Dedifferentiated amniotic fluid mesenchymal stem cell (primary cell): Measurements from ENCODE around the gene CCDC182.

Experiments used
- DNase-seq: peaks from one replicate; pipeline ENCODE4 v3.0.0-alpha.2; 2016; ENCODE audit errors: extremely low spot score

Gene CCDC182

DNA sequence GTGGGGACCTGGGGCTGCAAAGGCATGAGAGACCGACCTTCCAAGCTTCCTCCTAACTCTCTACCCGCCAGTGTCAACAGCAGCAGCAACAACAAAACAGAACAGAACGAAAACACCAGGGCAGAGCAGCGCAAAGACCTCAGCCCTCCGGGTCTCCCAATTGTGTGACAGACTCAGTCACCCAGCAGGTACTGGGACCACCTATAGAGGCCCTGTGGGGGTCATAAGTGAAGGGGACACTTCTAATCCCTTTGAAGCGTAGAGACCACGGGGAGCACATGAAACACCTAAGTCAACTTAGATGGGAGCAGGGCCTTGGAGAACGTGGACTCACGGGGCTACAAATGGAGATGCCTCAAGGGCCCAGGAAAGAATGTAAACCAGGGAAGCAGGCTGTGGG, 12.6 kb upstream of the CCDC182 start:
- DNase-seq, result no peak

DNA sequence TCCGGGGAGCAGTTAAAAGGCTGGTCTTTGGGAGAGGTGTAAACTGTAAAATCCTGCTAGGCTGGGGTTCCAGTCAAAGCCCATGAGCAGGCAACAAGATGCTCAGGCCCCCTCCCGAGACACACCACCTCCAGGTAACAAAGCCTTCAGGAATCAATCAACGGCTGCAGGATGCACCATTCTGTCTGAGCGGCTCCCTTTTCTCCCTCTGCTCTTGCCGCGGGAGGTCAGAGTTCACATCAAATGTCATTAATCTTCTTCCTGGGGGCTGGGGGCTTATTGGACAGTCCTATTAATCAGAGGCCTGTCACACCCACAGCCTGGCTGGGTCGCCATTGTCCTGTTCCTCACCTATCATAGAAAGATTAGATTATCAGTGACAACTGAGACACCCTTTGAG, 11.9 kb upstream of the CCDC182 start:
- DNase-seq, result no peak

DNA sequence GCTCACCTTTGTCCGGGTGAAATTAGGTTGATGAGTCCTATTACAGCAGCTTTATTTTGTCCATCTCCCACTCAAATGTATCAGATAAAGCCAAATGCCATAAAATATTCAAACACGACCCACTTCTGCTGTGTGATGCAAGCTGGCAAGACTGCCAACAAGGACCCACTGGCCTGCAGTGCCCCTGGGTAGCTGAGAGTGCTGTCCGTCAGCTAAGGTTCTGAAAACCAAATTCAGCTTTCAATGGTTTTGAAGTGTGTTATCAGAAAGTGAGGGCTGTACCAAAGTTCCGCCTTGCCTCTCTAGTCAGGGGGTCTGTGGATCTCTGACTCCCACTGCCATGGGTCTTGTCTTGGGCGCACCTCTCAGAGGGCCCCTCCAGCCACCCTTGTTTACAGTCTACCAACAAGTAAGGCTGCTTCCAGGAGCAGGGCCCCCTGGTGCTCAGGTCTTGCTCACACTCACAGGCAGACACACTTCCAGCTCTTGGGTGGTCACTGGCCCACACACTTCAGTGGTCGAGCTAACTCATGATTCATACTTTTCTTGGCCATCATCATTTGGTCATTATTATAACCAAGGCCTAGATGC, 10.5 kb upstream of the CCDC182 start:
- no peak for DNase-seq

DNA sequence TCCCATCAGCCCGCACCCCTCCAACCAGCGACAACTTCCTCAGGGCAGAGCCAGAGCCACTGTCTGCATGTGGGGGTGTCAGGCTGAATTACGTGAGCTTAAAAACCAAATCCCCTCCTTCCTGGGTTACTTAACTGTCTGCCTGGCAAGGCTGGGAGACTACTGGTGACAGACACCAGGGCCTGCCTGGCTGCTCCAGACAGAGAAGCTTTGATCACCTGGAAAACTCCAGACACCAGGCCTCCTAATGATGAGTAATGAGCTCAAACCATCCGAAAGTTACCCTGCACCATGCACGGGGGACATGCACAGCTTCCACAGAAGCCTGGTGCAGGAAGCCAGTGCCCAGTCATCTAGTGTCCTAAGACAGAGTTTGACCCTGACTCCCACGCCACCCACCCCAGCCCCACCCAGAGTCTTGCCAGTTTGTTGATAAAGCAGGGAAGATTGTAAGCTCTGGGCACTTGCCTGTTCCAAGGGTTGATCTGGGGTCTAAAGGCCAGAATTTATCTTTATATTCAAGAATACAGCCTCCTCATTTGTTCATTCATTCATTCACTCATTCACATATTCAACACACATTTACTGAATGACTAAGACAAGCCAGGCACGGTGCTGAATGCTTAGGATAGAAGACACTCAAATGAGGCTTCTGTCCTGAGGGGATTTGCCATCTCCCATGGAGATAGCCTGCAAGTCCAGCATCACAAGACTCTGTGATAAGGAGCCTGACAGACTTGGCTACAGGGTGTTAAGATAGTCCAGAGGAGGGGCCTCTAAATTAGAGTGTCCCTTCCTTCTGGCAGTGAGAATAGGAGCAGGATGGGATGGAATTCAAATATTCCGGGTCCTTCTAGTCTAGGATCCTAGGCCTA, 7.2 kb upstream of the CCDC182 start:
- DNase-seq, result no peak

GRCh38 chr17:57751348-57751971, 6.4 kb upstream of the CCDC182 start:
- no peak for DNase-seq

- no peak for DNase-seq
Measured at GRCh38 chr17:57750895-57751294, 5.8 kb upstream of the CCDC182 start.

DNA sequence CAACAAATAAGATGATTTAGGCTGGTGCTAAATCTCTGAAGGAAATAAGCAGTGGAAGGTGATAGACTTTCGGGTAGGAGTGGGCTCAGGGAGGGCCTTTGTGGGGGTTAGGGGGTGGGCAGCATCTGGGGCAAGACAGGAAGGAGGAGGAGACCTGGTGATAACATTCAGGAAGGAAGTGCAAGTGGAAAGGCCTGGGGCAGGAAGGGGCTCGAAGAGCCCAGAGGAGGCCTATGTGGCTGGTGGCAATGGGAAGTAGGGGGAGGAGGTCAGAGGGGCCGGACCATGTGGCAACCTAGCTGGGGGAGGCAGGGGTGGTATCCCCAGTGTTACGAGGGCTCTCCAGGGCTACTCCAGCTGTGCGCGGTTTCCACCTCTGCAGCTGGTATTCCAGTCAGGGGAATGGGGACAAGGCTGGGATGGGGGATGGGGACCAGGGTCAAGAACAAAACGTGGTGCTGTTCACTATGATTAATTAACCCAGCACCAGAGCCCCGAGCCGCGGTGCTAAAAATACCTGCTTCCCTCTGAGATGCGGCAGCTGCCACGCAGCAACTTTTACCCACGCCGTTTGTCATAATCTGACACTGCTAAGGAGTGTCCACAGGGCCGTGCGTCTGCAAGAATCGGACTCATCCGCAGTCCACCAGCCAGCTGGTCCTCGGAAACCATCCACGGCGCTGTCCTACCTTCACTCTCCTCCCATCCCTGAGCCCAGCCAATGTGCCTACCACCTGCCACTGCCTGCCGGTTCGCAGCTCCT, 5.2 kb upstream of the CCDC182 start:
- DNase-seq, result no peak

DNA sequence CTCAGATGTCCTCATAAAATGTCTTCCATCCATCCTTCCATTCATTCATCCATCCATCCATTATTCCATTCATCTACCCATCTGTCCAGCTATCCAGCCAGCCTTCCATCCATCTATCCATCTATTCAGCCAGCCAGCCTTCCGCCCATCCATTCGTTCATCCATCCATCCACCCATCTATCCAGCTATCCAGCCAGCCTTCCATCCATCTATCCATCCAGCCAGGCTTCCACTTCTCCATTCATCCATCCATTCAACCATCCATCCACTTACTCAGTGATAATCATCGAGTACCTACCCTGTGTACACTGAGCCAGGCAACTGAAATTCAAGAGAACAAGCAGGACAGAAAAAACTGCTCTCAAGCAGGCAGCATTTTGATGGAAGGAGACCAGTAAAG, 4.6 kb upstream of the CCDC182 start:
- no peak for DNase-seq

DNA sequence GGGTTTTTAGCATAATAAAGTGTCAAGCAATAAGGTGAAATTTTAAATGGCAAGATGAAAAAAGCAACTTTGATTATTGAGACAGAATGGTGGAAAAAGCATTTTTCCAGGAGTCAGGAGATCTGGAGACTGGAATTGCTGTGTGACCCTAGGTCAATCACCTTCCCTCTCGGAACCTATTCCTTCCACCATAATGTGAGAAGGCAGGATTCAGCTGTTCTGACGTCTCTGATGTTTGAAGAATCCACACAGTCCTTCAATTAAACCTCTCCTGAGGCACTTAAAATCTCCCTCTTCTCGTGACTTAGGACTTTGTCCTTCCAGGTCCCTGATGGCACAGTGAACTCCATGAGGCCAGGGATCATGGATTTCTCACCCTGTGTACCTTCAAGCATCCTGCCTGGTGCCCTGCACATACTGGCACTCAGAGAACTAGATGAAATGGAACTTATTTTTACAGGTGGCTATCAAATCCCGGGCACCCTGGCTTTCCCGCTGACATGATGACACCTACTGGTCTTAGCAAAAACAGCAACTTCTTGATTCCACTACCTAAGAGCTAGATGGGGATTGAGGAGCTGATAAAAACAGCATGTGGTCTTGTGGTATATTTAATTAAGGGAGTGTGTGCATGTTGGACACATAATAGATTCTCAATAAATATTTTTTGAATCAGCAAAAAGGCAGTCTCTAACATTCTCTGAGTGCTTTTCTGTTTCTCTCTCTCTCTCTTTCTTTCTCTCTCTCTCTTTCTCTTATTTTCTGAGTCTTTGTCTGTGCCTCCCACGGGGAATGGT, 2.3 kb upstream of the CCDC182 start:
- peak; percentile 55 for DNase-seq

DNA sequence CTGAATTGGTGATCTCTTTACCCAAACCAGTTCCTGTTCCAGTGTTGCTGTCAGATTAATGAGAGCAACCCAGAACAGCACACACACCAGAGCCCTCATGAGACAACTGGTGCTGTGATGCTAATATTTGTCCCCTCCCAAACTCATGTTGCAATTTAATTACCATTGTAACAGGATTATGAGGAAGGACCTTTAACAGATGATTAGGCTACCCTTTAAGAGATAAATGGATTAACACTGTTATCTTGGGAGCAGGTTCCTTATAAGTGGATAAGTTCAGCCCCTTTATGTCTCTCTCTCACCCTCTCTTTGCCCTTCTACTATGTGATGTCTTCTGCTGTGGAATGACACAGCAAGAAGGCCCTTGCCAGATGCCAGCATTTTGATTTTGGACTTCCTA, 1.1 kb upstream of the CCDC182 start:
- DNase-seq, result no peak

DNA sequence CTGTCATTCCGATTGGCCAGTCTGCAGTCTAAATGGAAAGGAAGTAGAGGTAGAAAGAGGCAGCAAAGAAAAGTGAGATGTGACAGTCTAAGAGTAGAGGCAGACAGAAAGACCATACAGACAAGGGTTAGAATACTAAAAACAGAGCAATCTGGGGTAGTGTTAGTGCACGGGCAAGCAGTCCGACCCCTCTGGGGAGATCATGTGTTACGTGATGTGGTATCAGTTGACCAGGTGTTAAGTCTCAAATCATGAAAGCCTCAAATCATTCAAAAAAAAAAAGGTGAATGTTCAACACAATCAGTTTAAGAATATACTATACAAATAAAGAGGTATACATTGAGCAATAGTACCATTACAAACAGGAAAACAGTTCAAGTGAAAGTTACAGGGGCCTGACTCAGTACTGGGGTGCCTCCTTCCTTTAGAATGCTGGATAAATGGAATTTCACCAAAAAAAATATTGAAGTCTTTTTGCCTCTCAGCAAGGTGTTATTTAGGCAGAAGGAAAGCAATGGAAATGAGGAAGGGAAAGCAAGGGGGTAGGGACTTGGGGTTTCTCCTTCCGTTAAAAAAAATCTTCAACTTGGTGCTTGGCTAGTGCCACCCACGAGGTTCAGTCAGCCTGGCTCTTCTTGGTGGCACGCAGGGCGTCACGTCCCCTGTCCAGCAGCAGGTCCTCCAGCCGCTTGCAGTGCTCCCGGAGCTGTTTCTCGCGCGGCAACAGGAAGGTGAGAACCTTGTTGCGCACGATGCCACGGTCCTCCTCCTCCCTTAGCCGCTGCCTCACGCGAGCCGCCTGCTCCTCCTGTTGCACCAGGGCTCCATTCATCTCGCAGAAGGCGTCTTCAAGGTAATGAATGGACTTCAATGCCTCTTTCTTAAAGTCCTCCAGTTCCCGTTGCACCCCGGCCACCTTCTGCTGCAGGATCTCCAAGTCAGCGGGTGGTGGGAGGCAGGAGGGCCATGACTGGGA, 616 bp downstream of the CCDC182 start:
- DNase-seq, result no peak

DNA sequence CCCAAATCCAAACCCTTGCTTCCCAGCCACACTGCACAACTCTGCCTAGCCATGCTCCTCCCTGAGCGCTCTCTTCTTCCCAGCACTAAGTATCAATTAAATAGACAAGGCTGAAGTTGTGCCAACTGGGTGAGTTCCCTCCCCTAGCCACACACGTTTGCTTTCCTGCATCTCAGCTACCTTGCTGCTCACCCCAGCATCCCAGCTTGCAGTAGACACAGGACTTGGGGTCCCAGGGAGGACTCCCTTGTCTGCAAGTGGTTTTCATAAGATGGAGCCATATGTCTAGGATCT, 4.9 kb downstream of the CCDC182 start:
- no peak for DNase-seq

- no peak for DNase-seq
Measured at GRCh38 chr17:57739402-57740234, 5.5 kb downstream of the CCDC182 start.

- DNase-seq, result no peak
Measured at GRCh38 chr17:57737450-57737849, 7.6 kb downstream of the CCDC182 start.

GRCh38 chr17:57735707-57736106, 9.4 kb downstream of the CCDC182 start:
- DNase-seq, result no peak

DNA sequence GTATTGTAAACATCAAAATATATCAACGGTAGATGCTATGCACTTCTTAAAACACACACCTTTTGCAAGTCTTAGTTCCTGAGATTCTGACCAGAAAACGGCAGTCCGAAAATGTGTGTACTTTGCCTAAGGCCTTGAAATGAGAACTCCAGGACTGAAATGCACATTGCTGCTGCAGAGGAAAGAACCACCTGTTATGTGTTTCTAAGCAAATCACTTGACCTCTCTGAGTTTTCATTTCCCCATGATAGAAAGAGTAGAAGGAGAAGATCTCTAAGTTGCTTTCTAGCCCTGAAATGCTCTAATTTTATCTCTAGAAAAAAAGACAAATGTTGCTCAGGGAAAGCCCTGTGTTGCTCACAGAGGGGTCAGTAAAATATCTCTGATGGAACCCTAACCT, 9.9 kb downstream of the CCDC182 start:
- no peak for DNase-seq

- DNase-seq, result no peak
Measured at GRCh38 chr17:57733085-57733484, 12.0 kb downstream of the CCDC182 start.

DNA sequence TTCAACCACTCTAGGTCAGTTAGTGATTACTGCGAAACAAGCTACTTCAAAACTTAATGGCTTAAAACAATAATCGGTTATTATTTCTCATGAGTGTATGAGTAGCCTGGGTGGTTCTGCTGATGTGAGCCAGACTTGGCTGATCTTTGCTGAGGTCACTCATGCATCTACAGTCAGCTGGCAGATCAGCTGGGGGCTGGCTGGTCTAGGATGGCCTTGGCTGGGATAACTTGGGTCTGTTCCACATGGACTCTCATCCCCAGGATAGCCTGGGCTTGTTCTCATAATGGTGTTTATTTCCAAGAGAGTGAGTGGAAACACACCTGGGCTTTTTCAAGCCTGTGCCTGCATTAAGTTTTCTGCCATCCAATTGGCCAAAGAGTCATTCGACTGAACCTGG, 13.0 kb downstream of the CCDC182 start:
- no peak for DNase-seq

GRCh38 chr17:57730026-57730701, 14.9 kb downstream of the CCDC182 start:
- DNase-seq, result no peak
